ENCODE measurements around the gene MIA. TPM values are rescaled to one million over a fixed set of nuclear protein-coding genes. Genes with fewer than 3 reads are reported as not detected.
"Not testable (repeated sequence)": the region's sequence is repeated elsewhere in the genome, so short reads cannot be mapped to it uniquely, and the experiment has no call there.

MIA gene
- total RNA-seq, 1 experiment from 2014 or later: not detected

- H2BK20ac ChIP-seq (ENCODE audit: low read depth, low read length, poor library complexity, severe bottlenecking): no peak overlapping the region
- H3K56ac ChIP-seq (ENCODE audit: insufficient read length, low read depth, low read length): no peak overlapping the region
- WGBS (ENCODE audit: extremely low coverage, insufficient read length, low lambda C conversion rate): no CpG with 5 or more reads among the region's 5 CpGs
- H3K23me2 ChIP-seq (ENCODE audit: insufficient read length, low read depth, low read length, poor library complexity, severe bottlenecking): no peaks in the 10 kb centered on the region
- H3K9me3 ChIP-seq (ENCODE audit: control insufficient read depth, low read depth, low read length): no peaks in the 10 kb centered on the region
- H3K27me3 Mint-ChIP-seq (ENCODE audit: low read depth): no peaks in the 10 kb centered on the region; the same call in 1 of the 2 replicates
- no peaks in the 10 kb centered on the region for H3K79me2 ChIP-seq (ENCODE audit: insufficient read depth, low read length)
- H2BK120ac ChIP-seq (ENCODE audit: low read depth, low read length, poor library complexity, severe bottlenecking): no peak overlapping the region
- H3K4me1 ChIP-seq (ENCODE audit: insufficient read depth, low read length): no peaks in the 10 kb centered on the region
- H2AK5ac ChIP-seq (ENCODE audit: insufficient read length, low read length): no peak overlapping the region
- no peak overlapping the region for H3K23ac ChIP-seq (ENCODE audit: insufficient read length, low read depth, low read length)
- H3K79me1 ChIP-seq (ENCODE audit: insufficient read depth, low read depth, low read length, poor library complexity, severe bottlenecking): no peaks in the 10 kb centered on the region
- no peaks in the 10 kb centered on the region for H4K20me1 ChIP-seq (ENCODE audit: control insufficient read depth, insufficient read depth, insufficient read length)
- peaks cover 0 to 2% of the 10 kb centered on the region in 2 experiments; a peak in 3 of 5 replicates for H3K9me3 Mint-ChIP-seq
- no peak overlapping the region for H4K8ac ChIP-seq (replicated peaks; ENCODE audit: insufficient read length, low read depth, low read length)
- no peak for DNase-seq
- H3K27ac ChIP-seq (ENCODE audit: insufficient read length, low read depth, low read length): no peak overlapping the region
- H2BK12ac ChIP-seq (ENCODE audit: insufficient read length, low read depth, low read length): no peak overlapping the region
- H3K4me3 Mint-ChIP-seq: no peak overlapping the region
- H4K5ac ChIP-seq (ENCODE audit: insufficient read length, low read depth, low read length): no peak overlapping the region
- no peak for TF ChIP-seq CTCF (conservative IDR thresholded peaks at IDR 0.05)
- no peak overlapping the region for H3T11ph ChIP-seq (ENCODE audit: low read length)
- H2AFZ ChIP-seq (ENCODE audit: low read length): no peak overlapping the region
- H3K4me1 Mint-ChIP-seq: no peaks in the 10 kb centered on the region
- H3K14ac ChIP-seq (ENCODE audit: insufficient read depth, low read length): no peak overlapping the region
- H3K36me3 Mint-ChIP-seq (ENCODE audit: insufficient read depth in 1 of 3, low read depth in 3 of 3): peaks cover 22 to 39% (median 28%) of the 10 kb centered on the region in 3 experiments
- H2BK5ac ChIP-seq (ENCODE audit: insufficient read length, low read length): no peak overlapping the region
- no peak overlapping the region for H3K18ac ChIP-seq (ENCODE audit: insufficient read length, low read depth, low read length)
- no peak overlapping the region for H3K27ac Mint-ChIP-seq
- no peaks in the 10 kb centered on the region for H3K27me3 ChIP-seq (ENCODE audit: insufficient read depth, low read length)
- no peak overlapping the region for H3K4ac ChIP-seq (ENCODE audit: low read depth, low read length)
- no peak overlapping the region for H3K4me2 ChIP-seq (ENCODE audit: insufficient read depth, insufficient read length, low read length)
- H3K9ac ChIP-seq (ENCODE audit: extremely low read depth, insufficient read length, low read length): no peak overlapping the region
- no peak overlapping the region for H2BK15ac ChIP-seq (ENCODE audit: low read depth, low read length)
- H4K91ac ChIP-seq (ENCODE audit: insufficient read length, low read depth, low read length): no peak overlapping the region
Observed at GRCh38 chr19:40768869-40769268, 6.5 kb upstream of the MIA start.

GRCh38 chr19:40771101-40771862 lies 4.0 kb upstream of the MIA start:
- H2BK20ac ChIP-seq (ENCODE audit: low read depth, low read length, poor library complexity, severe bottlenecking); H3K23me2 ChIP-seq (ENCODE audit: insufficient read length, low read depth, low read length, poor library complexity, severe bottlenecking); H2BK12ac ChIP-seq (ENCODE audit: insufficient read length, low read depth, low read length); H3K9me3 Mint-ChIP-seq; H2AK5ac ChIP-seq (ENCODE audit: insufficient read length, low read length); H3K23ac ChIP-seq (ENCODE audit: insufficient read length, low read depth, low read length); H3K4me2 ChIP-seq (ENCODE audit: insufficient read depth, insufficient read length, low read length); H4K91ac ChIP-seq (ENCODE audit: insufficient read length, low read depth, low read length); H3K79me1 ChIP-seq (ENCODE audit: insufficient read depth, low read depth, low read length, poor library complexity, severe bottlenecking); H3K79me2 ChIP-seq (ENCODE audit: insufficient read depth, low read length); H3K9ac ChIP-seq (ENCODE audit: extremely low read depth, insufficient read length, low read length); DNase-seq; H4K8ac ChIP-seq (replicated peaks; ENCODE audit: insufficient read length, low read depth, low read length); H2AFZ ChIP-seq (ENCODE audit: low read length); H2BK120ac ChIP-seq (ENCODE audit: low read depth, low read length, poor library complexity, severe bottlenecking); H3K27me3 ChIP-seq (ENCODE audit: insufficient read depth, low read length); H3K4me1 ChIP-seq (ENCODE audit: insufficient read depth, low read length); H3K27me3 Mint-ChIP-seq (ENCODE audit: low read depth); H3K18ac ChIP-seq (ENCODE audit: insufficient read length, low read depth, low read length); H4K20me1 ChIP-seq (ENCODE audit: control insufficient read depth, insufficient read depth, insufficient read length); H3T11ph ChIP-seq (ENCODE audit: low read length); H3K56ac ChIP-seq (ENCODE audit: insufficient read length, low read depth, low read length); H3K14ac ChIP-seq (ENCODE audit: insufficient read depth, low read length); H3K4me1 Mint-ChIP-seq; H4K5ac ChIP-seq (ENCODE audit: insufficient read length, low read depth, low read length); H3K9me3 ChIP-seq (ENCODE audit: control insufficient read depth, low read depth, low read length); H2BK15ac ChIP-seq (ENCODE audit: low read depth, low read length); H2BK5ac ChIP-seq (ENCODE audit: insufficient read length, low read length); H3K4ac ChIP-seq (ENCODE audit: low read depth, low read length); H3K4me3 Mint-ChIP-seq; H3K27ac ChIP-seq (ENCODE audit: insufficient read length, low read depth, low read length): not testable (repeated sequence)
- no CpG with 5 or more reads among the region's 10 CpGs for WGBS (ENCODE audit: extremely low coverage, insufficient read length, low lambda C conversion rate)
- peak overlapping the region in 1 of 3 experiments; percentile 16; a peak in 2 of 7 replicates for H3K27ac Mint-ChIP-seq
- H3K36me3 Mint-ChIP-seq (ENCODE audit: insufficient read depth in 1 of 3, low read depth in 3 of 3): peaks cover 0 to 16% (median 8%) of the 10 kb centered on the region in 3 experiments; a peak in 5 of 7 replicates
